Mesenchymal stem cell (in vitro differentiated cells and primary cell): ENCODE measurements around the gene FBXW8.

Experiments used
- DNase-seq: peaks from one replicate; pipeline ENCODE4 v3.0.0-alpha.2; 2013
- H2AFZ ChIP-seq: one replicate; pipeline ENCODE4 v1.6.1; 2013; ENCODE audit warnings: low read depth, mild to moderate bottlenecking, control low read depth, inconsistent platforms, low read length, moderate library complexity
- H2AK5ac ChIP-seq: 2 replicates; pipeline ENCODE4 v1.6.1; 2013; ENCODE audit warnings: low read length, moderate library complexity, mild to moderate bottlenecking, inconsistent platforms; ENCODE audit not compliant: severe bottlenecking
- H2BK120ac ChIP-seq: one replicate; pipeline ENCODE4 v1.6.1; 2013; ENCODE audit warnings: low read depth, mild to moderate bottlenecking, inconsistent platforms, low read length, moderate library complexity
- H2BK12ac ChIP-seq, 2 experiments: one replicate each; pipeline ENCODE4 v1.6.1; 2013; ENCODE audit warnings: inconsistent platforms in 2 of 2, low read length in 2 of 2, mild to moderate bottlenecking in 2 of 2, moderate library complexity in 2 of 2, control low read depth in 1 of 2
- H2BK15ac ChIP-seq: one replicate; pipeline ENCODE4 v1.6.1; 2013; ENCODE audit warnings: mild to moderate bottlenecking, low read depth, inconsistent platforms; ENCODE audit not compliant: poor library complexity, severe bottlenecking
- H2BK5ac ChIP-seq: 2 replicates; pipeline ENCODE4 v1.6.1; 2013; ENCODE audit warnings: low read depth, mild to moderate bottlenecking, low read length, control low read depth, inconsistent platforms; ENCODE audit not compliant: poor library complexity, severe bottlenecking
- H3K14ac ChIP-seq, 2 experiments: one replicate each; pipeline ENCODE4 v1.6.1; 2013; ENCODE audit warnings: inconsistent platforms in 2 of 2, low read length in 2 of 2, control low read depth in 1 of 2, mild to moderate bottlenecking in 1 of 2, moderate library complexity in 1 of 2
- H3K18ac ChIP-seq, 2 experiments: one replicate each; pipeline ENCODE4 v1.6.1; 2013; ENCODE audit warnings: inconsistent platforms in 2 of 2, low read length in 2 of 2, control low read depth in 1 of 2, low read depth in 1 of 2, mild to moderate bottlenecking in 1 of 2
- H3K23ac ChIP-seq, 2 experiments: one replicate each; pipeline ENCODE4 v1.6.1; 2013; ENCODE audit warnings: inconsistent platforms in 2 of 2, low read length in 2 of 2, mild to moderate bottlenecking in 2 of 2, moderate library complexity in 2 of 2, control low read depth in 1 of 2
- H3K27ac ChIP-seq: 2 replicates; pipeline ENCODE4 v1.5.1; 2013; ENCODE audit warnings: mild to moderate bottlenecking, moderate library complexity, low read length, control low read depth, inconsistent platforms; ENCODE audit not compliant: poor library complexity, severe bottlenecking
- H3K27me3 ChIP-seq, 2 experiments: 2 replicates each; pipeline versions ENCODE4 v1.6.1 to v1.7.0; 2013; ENCODE audit warnings: low read length in 2 of 2, mild to moderate bottlenecking in 2 of 2, moderate library complexity in 2 of 2, control low read depth in 1 of 2, inconsistent platforms in 1 of 2; ENCODE audit not compliant: control insufficient read depth in 1 of 2, insufficient read depth in 1 of 2
- H3K36me3 ChIP-seq, 2 experiments: 2 replicates each; pipeline versions ENCODE4 v1.6.1 to v1.7.0; 2013; ENCODE audit warnings: low read length in 2 of 2, control low read depth in 1 of 2, inconsistent platforms in 1 of 2, low read depth in 1 of 2, mild to moderate bottlenecking in 1 of 2; ENCODE audit not compliant: insufficient read depth in 2 of 2, control insufficient read depth in 1 of 2
- H3K4ac ChIP-seq, 2 experiments: one replicate each; pipeline ENCODE4 v1.6.1; 2013; ENCODE audit warnings: inconsistent platforms in 2 of 2, low read length in 2 of 2, mild to moderate bottlenecking in 2 of 2, moderate library complexity in 2 of 2, control low read depth in 1 of 2, low read depth in 1 of 2
- H3K4me1 ChIP-seq: 2 replicates; pipeline ENCODE4 v1.6.1; 2013; ENCODE audit warnings: low read depth, low read length, control low read depth; ENCODE audit not compliant: control insufficient read depth, insufficient read depth
- H3K4me2 ChIP-seq: 2 replicates; pipeline ENCODE4 v1.6.1; 2013; ENCODE audit warnings: low read length, mild to moderate bottlenecking, inconsistent platforms; ENCODE audit not compliant: poor library complexity, severe bottlenecking
- H3K4me3 ChIP-seq, 2 experiments: 2 replicates each; pipeline versions ENCODE4 v1.5.1 to v1.7.0; 2013; ENCODE audit warnings: low read length in 2 of 2, mild to moderate bottlenecking in 2 of 2, control low read depth in 1 of 2, low read depth in 1 of 2; ENCODE audit not compliant: insufficient read depth in 1 of 2
- H3K79me1 ChIP-seq: replicated peaks from 2 replicates; pipeline ENCODE4 v1.6.1; 2013; ENCODE audit warnings: mild to moderate bottlenecking, control low read depth, low read length, inconsistent platforms; ENCODE audit not compliant: poor library complexity, severe bottlenecking
- H3K9ac ChIP-seq: 2 replicates; pipeline ENCODE4 v1.7.0; 2013; ENCODE audit warnings: mild to moderate bottlenecking, low read length, moderate library complexity
- H3K9me3 ChIP-seq: 2 replicates; pipeline ENCODE4 v1.7.0; 2013; ENCODE audit warnings: mild to moderate bottlenecking, low read length; ENCODE audit not compliant: control insufficient read depth
- H4K8ac ChIP-seq: one replicate; pipeline ENCODE4 v1.6.1; 2013; ENCODE audit warnings: inconsistent platforms, mild to moderate bottlenecking, low read length, moderate library complexity
- H4K91ac ChIP-seq: one replicate; pipeline ENCODE4 v1.6.1; 2013; ENCODE audit warnings: mild to moderate bottlenecking, low read length, inconsistent platforms
- WGBS: methylation state at CpG from one replicate; pipeline ENCODE4 v1.1.7; 2013; ENCODE audit warnings: mixed read lengths; 5-methylcytosine and 5-hydroxymethylcytosine counted together

The FBXW8 gene

GRCh38 chr12:117023998-117024960 is 113.5 kb downstream of the FBXW8 start:
- Histone ChIP-seq H2BK120ac (no peak overlapping the region), H3K18ac (no peak overlapping the region), H3K9me3 (no peaks in the 10 kb centered on the region), H2AK5ac (no peak overlapping the region), H3K27me3 (no peaks in the 10 kb centered on the region), H3K4me1 (peaks cover 2% of the 10 kb centered on the region), H2BK15ac (no peak overlapping the region), H4K8ac (no peak overlapping the region), H3K4me3 (no peak overlapping the region), H3K36me3 (peaks cover 61 to 77% of the 10 kb centered on the region in 2 experiments), H3K14ac (no peak overlapping the region), H3K4me2 (no peak overlapping the region), H3K23ac (no peak overlapping the region), H3K9ac (no peak overlapping the region), H3K27ac (no peak overlapping the region), H2AFZ (no peak overlapping the region), H2BK5ac (no peak overlapping the region), H3K4ac (no peak overlapping the region), H2BK12ac (no peak overlapping the region), H4K91ac (no peak overlapping the region), H3K79me1 (peaks cover 24% of the 10 kb centered on the region)
- no peak for DNase-seq
- 95% methylated on average over 22 of the region's 24 CpGs for WGBS

GRCh38 chr12:117024961-117025480 is 114.3 kb downstream of the FBXW8 start:
- Histone ChIP-seq H2AK5ac (no peak overlapping the region), H2BK120ac (no peak overlapping the region), H3K4me1 (peaks cover 2% of the 10 kb centered on the region), H3K36me3 (peaks cover 64 to 77% of the 10 kb centered on the region in 2 experiments), H3K27me3 (no peaks in the 10 kb centered on the region), H4K91ac (no peak overlapping the region), H3K9ac (no peak overlapping the region), H3K27ac (no peak overlapping the region), H3K18ac (no peak overlapping the region), H3K4me3 (no peak overlapping the region), H3K14ac (no peak overlapping the region), H3K23ac (no peak overlapping the region), H2BK12ac (no peak overlapping the region), H2BK5ac (no peak overlapping the region), H4K8ac (no peak overlapping the region), H2AFZ (no peak overlapping the region), H3K4me2 (no peak overlapping the region), H3K9me3 (no peaks in the 10 kb centered on the region), H2BK15ac (no peak overlapping the region), H3K79me1 (peaks cover 21% of the 10 kb centered on the region), H3K4ac (no peak overlapping the region)
- no peak for DNase-seq
- whole genome bisulfite sequencing = 96% methylated on average over 10 of the region's 10 CpGs

GRCh38 chr12:117025481-117026151 is 114.9 kb downstream of the FBXW8 start:
- 38% methylated on average over 14 of the region's 14 CpGs for WGBS
- Histone ChIP-seq H3K36me3 (peaks cover 64 to 78% of the 10 kb centered on the region in 2 experiments), H3K79me1 (peaks cover 19% of the 10 kb centered on the region), H3K18ac (peak overlapping the region in 1 of 2 experiments; percentile 19), H3K23ac (no peak overlapping the region), H4K91ac (no peak overlapping the region), H3K9ac (no peak overlapping the region), H4K8ac (peak overlapping the region; percentile 83), H3K4me2 (no peak overlapping the region), H3K27me3 (no peaks in the 10 kb centered on the region), H2AFZ (no peak overlapping the region), H3K4me3 (no peak overlapping the region), H3K4me1 (peaks cover 2% of the 10 kb centered on the region), H2BK5ac (no peak overlapping the region), H3K9me3 (no peaks in the 10 kb centered on the region), H3K27ac (no peak overlapping the region), H2AK5ac (no peak overlapping the region), H3K4ac (no peak overlapping the region), H2BK15ac (no peak overlapping the region), H3K14ac (no peak overlapping the region), H2BK12ac (no peak overlapping the region), H2BK120ac (no peak overlapping the region)
- DNase-seq = peak; percentile 74

- H3K14ac ChIP-seq = no peak overlapping the region
- H2BK120ac ChIP-seq = no peak overlapping the region
- peaks cover 17% of the 10 kb centered on the region for H3K79me1 ChIP-seq
- 88% methylated on average over 4 of the region's 4 CpGs for whole genome bisulfite sequencing
- no peak overlapping the region for H3K4me3 ChIP-seq
- no peak overlapping the region for H2BK5ac ChIP-seq
- H3K36me3 ChIP-seq = peaks cover 66 to 81% of the 10 kb centered on the region in 2 experiments
- no peak overlapping the region for H3K4me2 ChIP-seq
- no peak overlapping the region for H4K91ac ChIP-seq
- no peak overlapping the region for H4K8ac ChIP-seq
- no peak for DNase-seq
- no peaks in the 10 kb centered on the region for H3K27me3 ChIP-seq
- no peak overlapping the region for H3K27ac ChIP-seq
- H2BK15ac ChIP-seq = no peak overlapping the region
- H2AK5ac ChIP-seq = no peak overlapping the region
- H3K4me1 ChIP-seq = peaks cover 2% of the 10 kb centered on the region
- no peak overlapping the region for H3K9ac ChIP-seq
- H3K18ac ChIP-seq = no peak overlapping the region
- H3K23ac ChIP-seq = no peak overlapping the region
- H3K9me3 ChIP-seq = no peaks in the 10 kb centered on the region
- no peak overlapping the region for H2AFZ ChIP-seq
- no peak overlapping the region for H2BK12ac ChIP-seq
- H3K4ac ChIP-seq = no peak overlapping the region
These were observed 115.6 kb downstream of the FBXW8 start for GRCh38 chr12:117026343-117026742.
